DND-41 (cell line): ENCODE measurements around the gene ERC1.

ENCODE experiments used
- CTCF ChIP-seq: IDR thresholded peaks from 2 replicates; pipeline ENCODE4 v1.5.1; 2012; ENCODE audit warnings: borderline replicate concordance, low read length, moderate library complexity, mild to moderate bottlenecking; ENCODE audit not compliant: poor library complexity, severe bottlenecking; ENCODE audit errors: extremely low read depth
- EZH2 ChIP-seq: IDR thresholded peaks from 3 replicates; pipeline ENCODE4 v1.6.1; 2012; ENCODE audit warnings: borderline replicate concordance, low read depth, mild to moderate bottlenecking, moderate library complexity, low read length, inconsistent platforms; ENCODE audit not compliant: severe bottlenecking

GRCh38 chr12:1022032-1022970, 31.3 kb downstream of the ERC1 start:
- TF ChIP-seq CTCF (no peak), EZH2 (no peak)
